RWPE2 (cell line): ENCODE measurements around the gene SEMA4C.

Experiments used
- ATAC-seq: fragments of 200-7000 bp; cut with Tn5 transposase; 3 replicates; pipeline ENCODE4 v1.9.1; 2021; ENCODE audit warnings: low read depth
- DNase-seq: peaks from one replicate; pipeline ENCODE4 v3.0.0-alpha.2; 2020; ENCODE audit warnings: low spot score
- H3K27ac ChIP-seq: fragments of 450-650 bp; 2 replicates; pipeline ENCODE4 v1.5.1; 2017; ENCODE audit warnings: mild to moderate bottlenecking; ENCODE audit not compliant: poor library complexity, severe bottlenecking
- H3K27me3 ChIP-seq: fragments of 250-450 bp; sonication (Bioruptor Pico); 2 replicates; pipeline ENCODE4 v1.5.1; 2021; ENCODE audit warnings: mild to moderate bottlenecking, moderate library complexity; ENCODE audit not compliant: insufficient read depth, poor library complexity, severe bottlenecking
- H3K36me3 ChIP-seq: fragments of 250-450 bp; sonication (Bioruptor Pico); 2 replicates; pipeline ENCODE4 v1.5.1; 2020; ENCODE audit warnings: low read depth, mild to moderate bottlenecking, moderate library complexity
- H3K4me1 ChIP-seq: fragments of 250-450 bp; sonication (Bioruptor Pico); 2 replicates; pipeline ENCODE4 v1.5.1; 2021; ENCODE audit warnings: mild to moderate bottlenecking, moderate library complexity; ENCODE audit not compliant: insufficient read depth, poor library complexity, severe bottlenecking
- H3K4me3 ChIP-seq: fragments of 250-450 bp; sonication (Bioruptor Pico); 2 replicates; pipeline ENCODE4 v1.5.1; 2021; ENCODE audit warnings: mild to moderate bottlenecking, moderate library complexity; ENCODE audit not compliant: severe bottlenecking
- H3K9me3 ChIP-seq: fragments of 250-450 bp; sonication (Bioruptor Pico); 2 replicates; pipeline ENCODE4 v1.5.1; 2021; ENCODE audit warnings: mild to moderate bottlenecking, moderate library complexity; ENCODE audit not compliant: severe bottlenecking
- TF ChIP-seq, protein P1 (sequence below): fragments of 450-650 bp; IDR thresholded peaks from one replicate; pipeline ENCODE4 v1.5.1; 2017; ENCODE audit warnings: mild to moderate bottlenecking, moderate library complexity; ENCODE audit not compliant: poor library complexity, severe bottlenecking

SEMA4C gene

DNA sequence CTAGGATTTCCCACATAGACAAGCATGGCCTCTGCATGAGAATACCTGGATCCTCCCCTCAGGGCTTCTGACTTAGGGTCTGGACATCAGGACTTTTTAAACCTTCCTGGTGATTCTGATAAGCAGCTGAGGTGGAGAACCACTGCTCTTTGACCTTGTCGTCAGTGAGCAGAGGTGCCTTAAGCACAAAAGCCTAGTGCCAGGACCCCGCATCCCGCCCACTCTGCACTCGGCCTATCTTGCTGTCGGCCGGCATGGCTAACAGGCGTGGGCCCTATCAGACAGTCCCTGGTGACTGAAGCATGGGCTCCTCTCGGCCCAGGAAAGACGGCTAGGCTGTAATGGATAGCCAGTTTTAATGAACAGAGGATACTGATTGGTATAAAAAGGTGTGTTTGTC is 32.3 kb downstream of the SEMA4C start:
- Histone ChIP-seq H3K9me3 (no peaks in the 10 kb centered on the region), H3K36me3 (peaks cover 9% of the 10 kb centered on the region; the same call in 1 of the 2 replicates), H3K4me3 (no peak overlapping the region), H3K27me3 (no peaks in the 10 kb centered on the region), H3K27ac (no peak overlapping the region), H3K4me1 (peaks cover 7% of the 10 kb centered on the region)
- ATAC-seq (no peak), DNase-seq (no peak)
- TF ChIP-seq, protein P1, sequence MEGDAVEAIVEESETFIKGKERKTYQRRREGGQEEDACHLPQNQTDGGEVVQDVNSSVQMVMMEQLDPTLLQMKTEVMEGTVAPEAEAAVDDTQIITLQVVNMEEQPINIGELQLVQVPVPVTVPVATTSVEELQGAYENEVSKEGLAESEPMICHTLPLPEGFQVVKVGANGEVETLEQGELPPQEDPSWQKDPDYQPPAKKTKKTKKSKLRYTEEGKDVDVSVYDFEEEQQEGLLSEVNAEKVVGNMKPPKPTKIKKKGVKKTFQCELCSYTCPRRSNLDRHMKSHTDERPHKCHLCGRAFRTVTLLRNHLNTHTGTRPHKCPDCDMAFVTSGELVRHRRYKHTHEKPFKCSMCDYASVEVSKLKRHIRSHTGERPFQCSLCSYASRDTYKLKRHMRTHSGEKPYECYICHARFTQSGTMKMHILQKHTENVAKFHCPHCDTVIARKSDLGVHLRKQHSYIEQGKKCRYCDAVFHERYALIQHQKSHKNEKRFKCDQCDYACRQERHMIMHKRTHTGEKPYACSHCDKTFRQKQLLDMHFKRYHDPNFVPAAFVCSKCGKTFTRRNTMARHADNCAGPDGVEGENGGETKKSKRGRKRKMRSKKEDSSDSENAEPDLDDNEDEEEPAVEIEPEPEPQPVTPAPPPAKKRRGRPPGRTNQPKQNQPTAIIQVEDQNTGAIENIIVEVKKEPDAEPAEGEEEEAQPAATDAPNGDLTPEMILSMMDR = no peak

DNA sequence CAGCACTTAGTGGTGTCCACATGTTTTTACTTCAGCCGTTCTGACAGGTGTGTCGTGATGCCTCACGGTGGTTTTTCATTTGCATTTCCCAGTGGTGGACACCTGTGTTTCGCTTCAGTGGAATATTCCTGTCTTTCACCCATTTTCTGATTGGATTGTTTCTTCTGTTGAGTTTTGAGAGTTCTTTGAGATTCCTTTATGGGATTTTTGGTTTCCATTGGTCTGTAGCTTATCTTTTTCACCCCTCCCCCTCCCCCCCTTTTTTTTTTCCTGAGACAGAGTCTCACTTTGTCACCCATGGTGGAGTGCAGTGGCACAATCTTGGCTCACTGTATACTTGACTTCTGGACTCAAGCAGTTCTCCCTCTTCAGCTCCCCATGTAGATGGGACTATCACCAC is 34.0 kb downstream of the SEMA4C start:
- DNase-seq = no peak
- TF ChIP-seq, protein P1 = no peak

DNA sequence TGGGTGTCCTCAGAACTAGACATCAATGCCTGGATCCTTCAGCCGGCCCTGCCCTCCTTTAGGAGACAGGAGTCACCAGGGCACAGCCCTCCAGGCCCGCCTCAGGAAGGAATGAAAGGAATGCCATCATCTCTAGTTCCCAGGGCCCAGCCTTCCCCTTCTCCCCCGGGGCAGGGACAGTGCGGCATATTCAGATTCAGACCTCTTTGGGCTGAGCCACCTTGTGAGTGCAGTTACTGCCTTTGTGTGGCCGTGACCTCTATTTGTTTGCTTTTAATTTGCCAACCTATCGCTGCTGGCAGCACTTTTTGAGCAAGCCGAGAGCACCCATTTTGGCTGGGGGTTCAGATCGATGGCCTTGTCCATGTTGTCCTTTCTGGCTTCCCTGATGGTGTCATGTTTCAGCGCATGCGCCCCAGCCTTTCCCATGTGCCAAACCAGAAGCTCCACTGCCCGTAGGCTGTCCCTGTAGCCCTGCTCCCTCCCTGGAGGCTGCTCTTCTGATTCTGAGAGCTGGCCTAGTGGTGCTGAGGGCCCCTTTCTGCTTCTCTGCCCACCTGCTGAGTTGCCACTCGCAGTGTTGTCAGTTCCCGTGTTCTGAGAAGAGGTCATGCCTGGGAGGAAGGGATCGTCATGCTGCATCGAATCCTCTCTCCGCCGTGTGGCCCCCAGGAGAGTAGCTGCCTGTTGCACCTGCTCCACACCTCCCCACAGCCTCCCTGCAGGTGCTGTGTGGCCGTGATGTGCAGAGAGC is 36.9 kb downstream of the SEMA4C start:
- Histone ChIP-seq H3K4me3 (no peak overlapping the region), H3K27ac (peak overlapping the region; percentile 36), H3K36me3 (peaks cover 35% of the 10 kb centered on the region), H3K9me3 (no peaks in the 10 kb centered on the region), H3K27me3 (no peaks in the 10 kb centered on the region), H3K4me1 (peaks cover 9% of the 10 kb centered on the region)
- ATAC-seq (peak; percentile 91), DNase-seq (no peak)
- TF ChIP-seq, protein P1 = no peak

More for the DNA sequence above, 34.0 kb downstream of the SEMA4C start:
- Histone ChIP-seq H3K27me3 (no peaks in the 10 kb centered on the region), H3K4me3 (no peak overlapping the region), H3K4me1 (peaks cover 9% of the 10 kb centered on the region), H3K27ac (no peak overlapping the region), H3K9me3 (no peaks in the 10 kb centered on the region), H3K36me3 (peaks cover 21% of the 10 kb centered on the region)
- no peak for ATAC-seq

DNA sequence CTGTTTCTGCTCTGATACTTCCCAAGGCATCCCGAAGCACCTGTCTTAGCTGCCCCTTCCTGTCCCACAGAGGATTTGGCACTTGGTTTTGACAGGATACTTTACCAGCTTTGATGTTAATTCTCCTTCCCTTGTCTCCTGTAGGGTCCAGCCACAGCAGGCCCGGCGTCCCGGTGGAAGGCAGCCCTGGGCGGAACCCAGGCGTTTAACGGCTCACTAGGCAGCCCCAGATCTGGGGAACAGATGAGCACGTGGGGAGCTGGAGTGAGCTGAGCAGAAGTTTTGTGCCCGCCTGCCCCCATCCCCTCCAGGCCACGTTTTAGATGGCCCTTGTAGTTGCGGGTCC is 37.5 kb downstream of the SEMA4C start:
- DNase-seq (no peak), ATAC-seq (peak; percentile 8; the same call in 2 of the 3 replicates)
- Histone ChIP-seq H3K27ac (peak overlapping the region; percentile 36), H3K9me3 (no peaks in the 10 kb centered on the region), H3K4me1 (peaks cover 9% of the 10 kb centered on the region), H3K4me3 (no peak overlapping the region), H3K36me3 (peaks cover 35% of the 10 kb centered on the region), H3K27me3 (no peaks in the 10 kb centered on the region)
- TF ChIP-seq, protein P1 = no peak

DNA sequence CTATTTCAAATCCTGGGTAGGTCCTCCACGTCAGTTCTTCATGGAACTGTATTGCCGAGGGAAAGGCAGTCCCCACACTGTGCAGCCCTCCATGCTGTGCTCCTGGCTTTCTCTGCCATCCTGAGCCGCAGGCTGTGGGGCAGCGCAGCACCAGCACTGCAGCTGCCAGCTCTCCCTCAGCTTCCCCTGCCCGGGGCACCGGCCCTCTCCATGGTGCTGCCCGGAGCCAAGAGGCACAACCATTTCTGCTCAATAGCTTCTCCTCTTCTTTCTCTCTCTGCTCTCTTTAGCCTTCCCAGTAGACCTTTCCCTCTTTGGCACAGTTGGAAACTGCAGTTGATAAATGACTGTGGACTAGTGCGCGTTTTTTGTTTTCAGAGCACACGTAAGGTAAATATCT is 38.2 kb downstream of the SEMA4C start:
- H3K4me1 ChIP-seq = peaks cover 9% of the 10 kb centered on the region
- TF ChIP-seq, protein P1 = no peak
- no peaks in the 10 kb centered on the region for H3K9me3 ChIP-seq
- H3K4me3 ChIP-seq = no peak overlapping the region
- no peak overlapping the region for H3K27ac ChIP-seq
- DNase-seq (no peak), ATAC-seq (no peak)
- H3K27me3 ChIP-seq = no peaks in the 10 kb centered on the region
- peaks cover 35% of the 10 kb centered on the region for H3K36me3 ChIP-seq
